Occipital lobe (tissue), 2 donors: ENCODE measurements around the gene GSTCD. TPM values are rescaled to one million over a fixed set of nuclear protein-coding genes. Genes with fewer than 3 reads are reported as not detected.
"Not testable (repeated sequence)": the region's sequence is repeated elsewhere in the genome, so short reads cannot be mapped to it uniquely, and the experiment has no call there.

Experiments used
- DNase-seq: peaks from one replicate; lab custom pipeline; 2025; lab: John Stamatoyannopoulos, UW
- total RNA-seq: library from RNA; depleted of rRNA; stranded (reverse); fragments of >200 nt; gene quantifications from one replicate; pipeline ENCODE4 v1.2.3, GENCODE V29; 2014

Gene GSTCD
- total RNA-seq, 1 donor from 2014 or later, result 29.5 TPM

DNA sequence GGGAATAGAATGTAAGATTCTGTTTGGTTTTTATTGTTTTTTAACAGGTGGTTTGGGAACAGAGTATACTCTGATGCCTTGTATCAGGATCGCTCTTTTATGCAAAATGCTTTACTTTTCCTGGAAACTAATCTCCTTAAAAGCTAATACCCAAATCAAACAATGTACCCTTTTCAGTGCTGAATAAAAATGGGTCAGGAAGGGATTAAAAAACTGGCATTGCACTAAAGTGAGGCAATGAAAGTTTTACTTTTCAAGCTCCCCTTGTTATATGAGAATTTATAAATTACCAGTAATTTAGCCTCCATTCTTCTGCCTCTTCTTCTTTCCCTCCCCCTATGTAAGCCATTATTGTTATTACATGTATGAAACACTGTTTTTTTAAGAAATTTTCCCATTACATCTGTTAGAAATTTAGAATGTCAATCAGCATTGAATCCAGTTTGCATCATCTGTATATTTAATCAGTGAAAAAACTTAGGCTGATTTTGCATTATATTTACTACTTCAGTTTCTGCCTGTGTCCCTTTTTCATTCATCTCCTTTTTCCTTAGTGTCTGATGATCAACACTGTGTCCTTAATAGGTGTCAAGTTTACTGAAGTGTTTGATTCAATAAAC lies 97.0 kb downstream of the GSTCD start:
- DNase-seq, result no peak

DNA sequence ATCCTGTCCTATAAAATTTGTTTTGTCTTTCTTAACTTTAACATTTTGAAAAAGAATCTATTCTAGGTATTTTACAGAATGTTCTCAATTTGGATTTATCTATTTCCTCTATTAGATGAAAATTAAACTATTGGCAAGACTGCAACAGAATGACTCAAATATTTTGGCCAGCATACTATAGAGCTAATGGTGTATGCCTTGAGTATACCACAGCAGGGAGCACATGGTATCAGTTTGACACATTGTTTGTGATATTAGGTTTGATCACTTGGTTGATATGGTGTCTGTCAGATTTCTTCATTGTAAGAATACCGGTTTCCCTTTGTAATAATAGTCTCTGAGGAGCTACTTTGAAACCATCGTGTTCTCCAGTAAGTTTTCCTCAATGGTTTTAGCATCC lies 98.9 kb downstream of the GSTCD start:
- DNase-seq, result no peak

DNA sequence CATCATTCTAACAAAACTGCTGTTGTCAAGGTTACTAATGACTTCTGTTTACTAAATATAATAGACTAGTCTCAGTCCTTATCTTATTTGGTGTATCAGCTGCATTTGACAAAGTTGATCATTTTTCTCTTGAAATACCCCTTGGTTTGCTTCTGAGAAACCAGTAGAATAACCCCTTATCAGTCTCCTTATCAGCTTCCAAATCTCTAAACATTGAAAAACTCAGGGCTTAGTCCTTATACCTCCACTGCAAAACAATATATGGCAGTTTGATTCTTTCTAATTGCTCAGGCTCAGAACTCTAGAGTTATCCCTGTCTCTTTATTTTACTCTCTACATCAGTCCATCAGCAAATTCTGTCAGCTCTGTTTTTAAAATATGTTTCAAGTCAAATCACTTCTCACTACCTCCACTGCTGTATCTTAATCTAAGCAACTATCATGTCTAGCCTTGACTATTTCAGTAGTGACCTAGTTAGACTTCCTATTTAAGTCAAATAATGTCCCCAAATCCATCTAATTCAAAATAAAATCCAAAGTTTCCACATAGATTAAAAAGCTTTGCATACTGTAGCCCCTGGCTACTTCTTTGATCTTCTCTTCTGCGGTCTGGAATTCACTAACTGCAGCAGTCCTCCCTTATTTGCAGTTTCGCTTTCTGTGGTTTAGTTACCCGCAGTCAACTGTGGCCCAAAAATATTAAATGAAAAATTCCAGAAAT lies 99.6 kb downstream of the GSTCD start:
- DNase-seq, result no peak

DNA sequence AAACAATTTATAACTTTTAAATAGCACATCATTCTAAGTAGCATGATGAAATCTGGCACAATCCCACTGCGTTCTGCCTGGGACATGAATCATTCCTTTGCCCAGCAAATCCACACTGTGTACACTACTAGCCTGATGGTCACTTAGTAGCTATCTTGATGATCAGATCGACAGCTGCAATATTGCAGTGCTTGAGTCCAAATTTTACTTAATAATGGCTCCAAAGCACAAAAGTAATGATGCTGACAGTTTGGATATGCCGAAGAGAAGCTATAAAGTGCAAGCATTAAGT lies 100.1 kb downstream of the GSTCD start:
- no peak for DNase-seq

DNA sequence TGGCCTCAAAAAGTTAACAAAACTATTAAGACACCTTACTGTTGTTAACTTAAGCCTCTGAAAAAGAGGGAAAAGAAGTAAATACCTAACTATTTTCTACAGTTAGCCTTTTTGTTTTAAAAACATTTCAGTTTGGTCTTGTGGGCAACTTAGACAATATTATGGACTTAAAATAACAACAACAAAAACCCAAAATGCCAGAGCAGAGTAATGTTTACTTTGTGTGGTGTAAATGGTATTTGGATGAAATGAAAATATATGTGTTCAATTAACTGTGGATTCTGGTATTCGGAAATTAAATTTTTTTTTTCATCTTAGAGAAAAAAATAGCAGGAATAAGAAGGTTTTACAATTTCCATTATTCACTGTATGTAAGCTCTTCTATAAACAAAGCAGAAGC lies 107.1 kb downstream of the GSTCD start:
- DNase-seq, result no peak

DNA sequence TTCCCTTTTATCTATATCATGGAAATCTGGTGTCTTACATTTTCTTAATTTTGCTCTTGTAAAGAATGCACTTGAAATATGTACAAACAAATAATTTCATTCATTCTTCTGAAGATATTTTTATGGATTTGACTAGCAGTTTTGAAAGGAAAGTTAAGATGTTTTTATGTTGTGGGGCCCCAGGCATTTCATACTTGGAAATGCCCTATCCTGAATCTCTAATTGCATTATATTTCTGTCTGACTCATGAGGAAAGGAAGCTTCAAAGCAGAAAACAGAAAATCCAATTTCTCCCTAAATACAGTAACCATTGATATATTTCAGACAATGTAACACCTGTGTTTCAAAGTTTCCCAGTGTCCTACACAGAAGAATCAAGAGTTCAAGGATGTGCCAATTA lies 113.5 kb downstream of the GSTCD start:
- no peak for DNase-seq

DNA sequence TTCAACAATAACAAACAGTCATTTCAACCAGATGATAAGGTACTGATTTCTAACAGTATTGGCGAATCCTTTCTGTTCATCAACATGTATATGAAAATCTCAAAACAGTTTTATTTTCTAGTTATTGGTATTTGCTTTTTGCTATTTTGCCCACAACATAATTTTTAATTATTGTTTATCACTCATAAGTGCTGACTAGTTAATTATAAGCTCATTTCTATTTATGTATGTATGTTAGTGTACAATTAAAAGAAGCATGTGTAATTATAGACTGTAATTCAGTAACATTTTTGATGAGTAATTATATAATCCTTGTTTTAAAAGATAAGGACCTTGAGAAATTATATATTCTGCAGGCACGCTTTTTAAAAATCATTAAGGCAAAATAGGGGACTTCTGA lies 119.5 kb downstream of the GSTCD start:
- DNase-seq, result no peak

DNA sequence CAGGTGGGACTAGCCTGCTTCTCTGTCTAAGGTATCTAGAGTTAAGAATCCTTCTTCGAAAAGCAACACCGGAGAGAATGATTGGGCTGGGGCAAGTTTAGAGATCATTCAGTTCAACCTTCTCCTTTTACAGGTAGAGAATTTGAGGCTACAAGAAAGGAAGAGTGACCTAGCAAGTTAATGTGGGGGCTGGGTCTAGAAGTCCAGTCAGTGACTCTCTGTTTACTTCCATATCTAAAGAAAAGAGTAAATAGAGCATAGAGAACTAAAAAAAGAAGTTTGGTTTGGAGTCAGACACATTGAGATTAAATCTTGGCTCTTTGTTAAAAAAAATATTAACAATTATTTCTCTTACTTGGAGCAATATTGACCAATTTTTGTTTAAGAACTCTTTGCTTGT lies 122.6 kb downstream of the GSTCD start:
- no peak for DNase-seq

DNA sequence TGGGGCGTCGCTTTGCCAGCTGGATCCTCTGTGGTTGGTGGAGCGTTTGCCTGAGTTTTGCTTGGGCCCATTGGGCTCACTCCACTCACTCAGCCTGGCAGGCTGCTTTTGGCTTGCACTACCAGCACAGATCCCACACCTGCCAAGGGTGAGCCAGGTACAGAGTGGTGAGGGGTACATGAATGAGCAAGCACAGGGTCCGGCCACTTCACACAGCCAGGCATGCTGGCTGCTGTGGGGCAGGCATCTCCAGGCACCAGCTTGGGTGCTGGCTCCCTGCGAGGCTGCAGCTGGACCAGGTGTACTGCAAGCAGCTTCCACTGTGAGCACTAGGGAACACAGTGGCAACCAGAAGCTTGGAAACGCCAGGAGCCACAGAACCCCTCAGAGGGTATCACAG lies 126.6 kb downstream of the GSTCD start:
- no peak for DNase-seq

DNA sequence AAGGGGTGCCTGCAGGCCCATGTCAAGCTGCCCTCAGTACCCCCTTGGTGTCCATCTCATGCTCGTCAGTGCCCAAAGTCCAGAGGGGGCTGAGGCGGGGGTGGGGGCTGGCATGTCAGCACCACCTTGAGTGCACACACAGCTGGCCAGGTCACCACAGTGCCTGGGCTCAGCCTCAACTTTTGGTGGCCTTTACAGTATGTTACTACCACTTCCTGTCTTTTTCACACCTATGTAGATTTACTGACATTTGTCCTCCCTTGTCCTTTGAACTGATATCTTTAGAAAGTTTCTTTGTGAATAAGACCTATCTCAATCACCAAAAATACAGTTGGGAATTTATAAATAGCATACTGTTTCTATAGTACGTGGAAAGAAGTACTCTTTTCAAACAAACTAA lies 128.0 kb downstream of the GSTCD start:
- DNase-seq, result no peak

DNA sequence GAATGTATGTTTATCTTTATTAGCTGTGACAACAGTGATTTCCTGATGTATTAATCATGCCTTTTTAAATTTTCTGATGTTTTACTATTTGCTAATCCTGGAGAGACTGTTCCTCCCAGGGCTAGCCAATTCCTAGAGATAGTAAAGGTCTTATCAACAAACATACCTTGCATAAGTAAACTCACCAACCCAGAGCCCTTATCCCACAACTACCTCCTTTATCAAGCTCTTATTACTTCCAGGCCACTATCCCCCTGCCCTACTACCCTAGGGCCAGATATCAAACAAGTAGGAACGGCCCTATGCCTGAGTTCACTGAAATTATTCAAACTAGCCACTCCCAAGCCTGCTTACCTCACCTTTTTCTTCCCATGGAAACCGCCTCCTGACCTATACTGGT lies 128.5 kb downstream of the GSTCD start:
- DNase-seq, result no peak

DNA sequence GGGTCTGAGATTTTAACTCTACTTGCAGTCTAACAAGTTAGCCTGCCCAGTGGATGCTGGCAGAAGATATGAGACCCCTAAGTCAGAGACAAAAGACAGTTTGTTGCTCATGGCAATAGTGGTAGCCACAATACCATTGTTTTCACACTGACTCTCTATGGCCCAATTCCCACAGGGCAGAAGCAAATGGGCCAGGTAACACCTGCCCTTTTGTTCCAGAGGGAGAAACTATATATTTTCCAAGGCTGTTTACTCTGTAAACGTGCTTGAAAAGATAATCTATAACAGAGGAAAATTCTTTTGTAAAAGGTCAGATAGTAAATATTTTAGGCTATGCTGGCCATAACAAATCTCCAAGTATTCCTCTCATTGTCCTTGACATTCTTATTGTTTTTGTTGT lies 129.5 kb downstream of the GSTCD start:
- no peak for DNase-seq

DNA sequence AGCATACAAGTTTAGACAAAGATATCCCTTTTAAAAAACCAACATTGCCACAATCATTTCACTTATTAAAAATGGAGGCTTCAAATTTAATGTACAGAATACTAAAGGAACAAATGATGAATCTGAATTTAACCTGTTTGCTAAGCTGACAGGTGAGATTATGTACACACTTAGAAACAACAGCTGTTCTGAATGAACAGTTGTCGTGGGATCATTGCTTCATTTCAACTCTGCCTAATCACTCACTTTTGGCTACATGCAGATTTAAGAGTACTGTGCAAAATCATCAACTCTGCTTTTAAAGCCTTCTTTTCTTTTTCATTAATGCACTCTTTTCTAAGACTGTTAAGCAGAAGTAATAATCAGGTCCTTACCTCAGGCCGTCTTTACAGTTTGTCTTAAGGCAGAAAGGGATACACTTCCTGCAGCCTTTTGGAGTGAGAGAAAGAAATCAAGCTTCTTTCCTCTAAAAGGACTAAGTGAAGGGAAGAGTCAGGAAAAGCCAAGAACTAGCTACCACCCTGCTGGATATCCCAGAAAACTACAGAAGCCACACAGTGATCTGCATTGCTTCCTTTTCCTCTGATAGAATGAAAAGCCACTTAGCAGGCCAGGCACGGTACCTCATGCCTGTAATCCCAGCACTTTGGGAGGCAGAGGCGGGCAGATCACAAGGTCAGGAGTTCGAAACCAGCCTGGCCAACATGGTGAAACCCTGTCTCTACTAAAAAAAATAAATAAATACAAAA lies 132.0 kb downstream of the GSTCD start:
- DNase-seq, result no peak

DNA sequence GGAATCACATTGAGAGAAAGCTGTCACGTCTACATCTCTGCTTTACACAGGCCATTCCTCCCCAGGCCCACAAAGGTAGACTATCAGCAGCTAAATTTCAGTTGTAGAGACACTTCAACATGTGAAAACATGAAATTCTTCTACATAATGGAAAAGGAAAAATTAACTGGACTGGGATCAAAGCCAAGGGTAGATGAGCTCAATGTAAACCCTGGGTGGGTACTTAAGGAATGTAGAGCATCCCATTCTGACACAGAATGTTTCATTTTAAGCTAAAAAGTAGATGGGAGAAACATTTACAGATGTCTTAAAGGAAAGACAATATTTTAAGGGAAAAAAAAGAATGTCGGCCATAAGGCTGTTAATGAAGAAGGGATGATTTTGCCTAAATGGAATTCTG lies 135.4 kb downstream of the GSTCD start:
- no peak for DNase-seq

DNA sequence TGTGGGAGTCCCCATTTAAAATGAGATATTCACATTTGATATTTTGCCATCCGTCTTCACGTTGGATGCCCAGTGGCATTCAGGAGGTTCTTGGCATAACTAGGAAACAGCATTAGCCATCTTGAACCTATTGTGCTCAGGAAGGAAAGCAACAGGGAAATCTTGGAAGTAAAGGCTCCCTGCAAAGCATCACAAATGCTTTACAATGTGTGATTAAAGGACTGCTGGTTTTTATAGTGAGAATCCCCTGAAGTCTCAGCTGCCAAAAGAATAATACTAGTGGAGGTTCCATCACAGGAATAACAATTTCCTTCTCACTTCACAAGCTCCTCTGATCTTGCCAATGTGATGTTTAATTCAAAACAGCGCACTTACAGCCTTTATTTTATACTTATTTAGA lies 137.0 kb downstream of the GSTCD start:
- no peak for DNase-seq

DNA sequence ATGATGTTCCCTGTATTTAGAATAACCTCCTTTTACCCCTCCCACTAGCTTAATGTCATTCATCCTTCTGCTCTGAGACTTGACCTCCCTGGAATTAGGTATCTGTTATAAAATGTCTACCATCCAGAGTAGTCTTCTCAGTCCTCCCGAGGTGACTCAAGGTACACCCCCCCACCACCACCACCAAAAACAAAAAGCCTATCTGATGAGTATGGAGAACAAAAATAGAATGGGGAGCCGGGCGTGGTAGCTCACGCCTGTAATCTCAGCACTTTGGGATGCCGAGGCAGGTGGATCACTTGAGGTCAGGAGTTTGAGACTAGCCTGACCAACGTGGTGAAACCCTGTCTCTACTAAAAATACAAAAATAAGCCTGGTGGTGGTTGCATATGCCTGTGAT lies 139.8 kb downstream of the GSTCD start:
- DNase-seq, result not testable (repeated sequence)

DNA sequence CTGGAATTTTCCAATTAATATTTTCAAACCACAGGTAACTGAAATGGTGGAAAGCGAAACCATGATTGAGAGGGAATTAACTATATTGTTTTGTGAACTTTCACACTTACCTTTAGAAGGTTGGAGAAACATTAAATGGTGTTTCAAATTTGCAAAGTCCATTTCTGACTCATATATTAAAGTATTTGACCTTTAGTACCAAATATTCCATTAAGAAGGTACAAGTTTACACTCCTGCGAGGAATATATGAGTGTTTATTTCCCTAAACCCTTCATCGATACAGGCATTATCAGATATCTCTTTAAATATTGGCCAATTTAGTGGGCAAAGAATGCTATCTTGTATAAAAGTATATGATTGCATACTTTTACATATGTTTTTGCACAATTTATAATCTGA lies 142.6 kb downstream of the GSTCD start:
- no peak for DNase-seq

DNA sequence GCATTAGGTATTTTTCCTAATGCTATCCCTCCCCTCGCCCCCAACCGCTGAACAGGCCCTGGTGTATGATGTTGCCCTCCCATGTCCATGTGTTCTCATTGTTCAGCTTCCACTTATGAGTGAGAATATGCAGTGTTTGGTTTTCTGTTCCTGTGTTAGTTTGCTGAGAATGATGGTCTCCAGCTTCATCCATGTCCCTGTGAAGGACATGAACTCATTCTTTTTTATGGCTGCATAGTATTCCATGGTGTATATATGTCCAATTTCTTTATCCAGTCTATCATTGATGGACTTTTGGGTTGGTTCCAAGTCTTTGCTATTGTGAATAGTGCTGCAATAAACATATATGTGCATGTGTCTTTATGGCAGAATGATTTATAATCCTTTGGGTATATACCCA lies 143.6 kb downstream of the GSTCD start:
- DNase-seq, result not testable (repeated sequence)

DNA sequence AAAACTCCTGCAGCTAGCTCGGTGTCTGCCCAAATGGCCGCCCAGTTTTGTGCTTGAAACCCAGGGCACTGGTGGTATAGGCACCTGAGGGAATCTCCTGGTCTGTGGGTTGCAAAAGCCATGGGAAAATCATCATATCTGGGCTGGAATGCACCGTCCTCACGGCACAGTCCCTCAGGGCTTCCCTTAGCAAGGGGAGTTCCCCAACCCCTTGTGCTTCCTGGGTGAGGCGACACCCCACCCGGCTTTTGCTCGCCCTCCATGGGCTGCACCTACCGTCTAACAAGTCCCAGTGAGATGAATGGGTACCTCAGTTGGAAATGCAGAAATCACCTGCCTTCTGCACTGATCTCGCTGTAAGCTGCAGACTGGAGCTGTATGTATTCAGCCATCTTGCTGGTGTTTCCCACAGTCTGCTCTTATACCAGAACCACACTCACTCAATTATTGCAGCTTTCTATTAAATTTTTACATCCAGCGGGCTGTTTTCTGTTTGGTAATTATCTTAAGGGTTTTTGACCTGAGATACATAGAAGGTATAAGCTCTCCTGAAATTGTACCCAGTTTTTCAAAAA lies 150.0 kb downstream of the GSTCD start:
- DNase-seq, result no peak

DNA sequence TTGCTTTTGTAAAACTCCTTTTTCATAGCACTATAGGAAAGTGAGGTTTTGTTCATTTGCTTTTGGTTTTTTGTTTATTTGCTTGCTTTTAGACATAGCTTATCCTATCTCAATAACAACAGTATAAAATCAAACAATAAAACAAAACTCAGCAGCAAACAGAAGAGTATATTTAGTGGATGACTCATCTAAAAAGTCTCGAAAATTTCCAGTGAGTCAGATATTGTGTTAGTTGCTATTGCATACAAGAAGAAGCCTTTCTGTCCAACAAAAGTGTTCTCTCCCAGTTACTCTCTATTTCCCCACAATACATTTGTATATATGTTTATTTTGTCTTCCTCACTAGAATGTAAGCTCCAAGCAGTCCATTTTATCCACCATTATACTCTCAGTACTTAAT lies 150.6 kb downstream of the GSTCD start:
- DNase-seq, result no peak

DNA sequence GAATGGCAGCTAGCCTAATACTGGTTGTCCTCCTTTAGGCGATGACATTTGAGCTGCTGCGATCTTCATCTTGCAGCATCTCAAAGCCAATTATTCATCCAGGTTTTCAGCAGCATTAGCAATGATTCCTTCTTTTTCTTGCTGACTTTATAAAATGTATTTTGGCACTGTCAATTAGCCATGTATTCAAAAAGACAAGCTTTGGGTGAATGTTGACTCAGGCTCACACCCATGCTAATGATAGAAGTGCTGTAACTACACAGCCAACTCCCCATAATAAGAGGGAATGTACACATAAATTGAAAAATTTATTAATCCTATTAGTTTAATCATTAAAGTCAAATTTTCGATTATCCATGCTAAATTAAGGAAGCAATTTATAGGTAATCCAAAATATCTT lies 162.4 kb downstream of the GSTCD start:
- DNase-seq, result no peak

DNA sequence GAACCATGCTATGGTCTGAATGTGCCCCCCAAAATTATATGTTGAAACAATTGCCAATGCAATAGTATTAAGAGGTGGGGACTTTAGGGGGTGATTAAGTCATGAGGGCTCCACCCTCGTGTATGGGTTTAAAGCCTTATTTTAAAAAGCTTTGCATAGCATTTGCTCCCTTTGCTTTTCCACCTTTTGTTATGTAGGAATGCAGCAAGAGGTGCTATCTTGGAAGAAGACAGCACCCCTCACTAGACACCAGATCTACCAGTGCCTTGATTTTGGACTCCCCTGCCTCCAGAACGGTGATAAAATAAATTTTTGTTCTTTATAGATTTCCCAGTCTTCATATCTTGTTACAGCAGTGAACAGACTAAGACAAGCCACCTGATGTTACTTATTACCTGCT lies 163.4 kb downstream of the GSTCD start:
- DNase-seq, result no peak

DNA sequence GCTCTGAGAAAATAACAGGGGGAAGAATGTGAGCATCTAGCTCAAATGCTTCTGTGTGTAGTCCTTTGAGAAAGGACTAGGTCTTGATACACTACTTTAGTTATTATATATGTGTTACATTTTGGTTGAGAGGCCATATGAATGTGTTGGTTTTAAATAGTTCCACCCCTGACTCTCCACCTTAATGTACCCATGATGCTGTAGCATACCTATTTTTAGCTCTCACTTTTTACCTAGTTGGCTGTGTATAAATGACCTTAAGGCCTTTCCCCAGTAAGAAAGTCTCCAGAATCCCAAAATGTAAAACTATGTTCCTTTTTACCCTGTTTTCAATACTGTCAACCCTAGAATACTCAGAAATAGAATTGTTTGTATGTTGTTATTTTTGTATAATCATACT lies 166.6 kb downstream of the GSTCD start:
- DNase-seq, result no peak
